Transverse colon (tissue), 3 donors: ENCODE data around the gene IQGAP1.

Experiments used
- EP300 ChIP-seq: sonication (generic); formaldehyde crosslinking; IDR thresholded peaks from one replicate; pipeline ENCODE4 v1.6.1; 2017; ENCODE audit warnings: antibody characterized with exemption, low read depth
- TF ChIP-seq, protein P1 (sequence below), 5 experiments: fragments of 200-600 bp in 3 of 5; fragments of 450-650 bp in 2 of 5; sonication (generic) in 3 of 5; IDR thresholded peaks; 1 replicate in 2 of 5; 2 replicates in 3 of 5; pipeline ENCODE4 v1.5.1; 2016 to 2017; ENCODE audit warnings: antibody characterized with exemption in 5 of 5, inconsistent platforms in 3 of 5, mild to moderate bottlenecking in 2 of 5, moderate library complexity in 1 of 5

DNA sequence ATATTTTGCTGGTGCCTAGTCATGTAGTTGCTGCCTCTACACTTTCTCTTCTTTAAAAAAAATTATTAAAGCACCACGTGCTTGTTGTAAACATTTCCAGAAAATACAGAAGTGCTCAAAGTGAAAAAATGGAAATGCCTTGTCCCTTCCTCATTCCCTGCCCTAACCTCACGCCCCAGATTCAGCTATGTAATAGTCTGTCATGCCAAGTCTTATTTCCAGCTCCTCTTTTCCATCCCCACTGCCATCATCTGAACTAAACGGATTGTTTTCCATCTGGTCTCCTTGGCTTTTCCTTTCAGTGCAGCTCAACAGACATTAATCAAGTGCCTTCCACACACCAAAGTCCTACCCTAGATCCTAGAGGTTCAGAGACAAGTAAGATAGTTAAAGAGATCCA lies 20.5 kb upstream of the IQGAP1 start:
- no peak for TF ChIP-seq EP300
- TF ChIP-seq, protein P1, sequence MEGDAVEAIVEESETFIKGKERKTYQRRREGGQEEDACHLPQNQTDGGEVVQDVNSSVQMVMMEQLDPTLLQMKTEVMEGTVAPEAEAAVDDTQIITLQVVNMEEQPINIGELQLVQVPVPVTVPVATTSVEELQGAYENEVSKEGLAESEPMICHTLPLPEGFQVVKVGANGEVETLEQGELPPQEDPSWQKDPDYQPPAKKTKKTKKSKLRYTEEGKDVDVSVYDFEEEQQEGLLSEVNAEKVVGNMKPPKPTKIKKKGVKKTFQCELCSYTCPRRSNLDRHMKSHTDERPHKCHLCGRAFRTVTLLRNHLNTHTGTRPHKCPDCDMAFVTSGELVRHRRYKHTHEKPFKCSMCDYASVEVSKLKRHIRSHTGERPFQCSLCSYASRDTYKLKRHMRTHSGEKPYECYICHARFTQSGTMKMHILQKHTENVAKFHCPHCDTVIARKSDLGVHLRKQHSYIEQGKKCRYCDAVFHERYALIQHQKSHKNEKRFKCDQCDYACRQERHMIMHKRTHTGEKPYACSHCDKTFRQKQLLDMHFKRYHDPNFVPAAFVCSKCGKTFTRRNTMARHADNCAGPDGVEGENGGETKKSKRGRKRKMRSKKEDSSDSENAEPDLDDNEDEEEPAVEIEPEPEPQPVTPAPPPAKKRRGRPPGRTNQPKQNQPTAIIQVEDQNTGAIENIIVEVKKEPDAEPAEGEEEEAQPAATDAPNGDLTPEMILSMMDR (IDR thresholded peaks at IDR 0.05), result no peak
